Measurements from ENCODE around the gene SPARC. TPM values are rescaled to one million over a fixed set of nuclear protein-coding genes. Genes with fewer than 3 reads are reported as not detected.

The SPARC gene
- polyA plus RNA-seq, 1 of the 3 experiments (the other 2 are of a cell fraction): 1,115 TPM

- TF ChIP-seq CTCF (IDR thresholded peaks at IDR 0.05) (no peak), ELF1 (IDR thresholded peaks at IDR 0.05) (no peak), NFIC (IDR thresholded peaks at IDR 0.05; ENCODE audit: borderline replicate concordance) (no peak), RCOR1 (IDR thresholded peaks at IDR 0.05; ENCODE audit: low read length) (no peak)
These were observed 30.7 kb upstream of the SPARC start (continued) for GRCh38 chr5:151717416-151717815.

DNA sequence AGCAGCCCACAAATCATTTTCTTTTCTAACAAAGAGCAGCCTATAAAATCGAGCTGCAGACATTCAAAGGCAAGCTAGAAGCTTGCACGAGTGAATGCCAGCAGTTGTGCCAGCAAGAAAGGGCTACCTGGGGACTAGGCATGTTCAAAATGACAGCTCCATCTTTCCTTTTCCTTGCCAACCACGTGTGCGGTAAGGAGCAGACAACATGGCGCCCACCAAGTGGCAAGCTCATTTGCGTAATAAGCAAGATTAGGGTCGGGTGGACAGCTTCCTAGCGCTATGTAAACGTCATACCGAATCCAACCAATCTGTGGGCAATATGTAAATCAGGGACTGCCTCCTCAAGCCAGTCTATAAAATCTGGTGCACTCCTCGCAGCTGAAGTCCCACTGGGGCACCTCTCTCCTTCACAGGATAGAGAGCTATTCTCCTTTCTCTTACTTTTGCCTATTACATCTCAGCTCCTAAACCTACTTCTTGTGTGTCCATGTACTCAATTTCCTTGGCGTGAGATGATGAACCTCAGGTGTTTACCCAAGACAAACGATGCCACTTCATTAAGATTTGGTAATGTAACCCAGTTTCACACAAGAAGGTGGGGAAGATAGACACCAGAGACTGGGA is 22.5 kb upstream of the SPARC start:
- POLR2A ChIA-PET: no interaction called here

DNA sequence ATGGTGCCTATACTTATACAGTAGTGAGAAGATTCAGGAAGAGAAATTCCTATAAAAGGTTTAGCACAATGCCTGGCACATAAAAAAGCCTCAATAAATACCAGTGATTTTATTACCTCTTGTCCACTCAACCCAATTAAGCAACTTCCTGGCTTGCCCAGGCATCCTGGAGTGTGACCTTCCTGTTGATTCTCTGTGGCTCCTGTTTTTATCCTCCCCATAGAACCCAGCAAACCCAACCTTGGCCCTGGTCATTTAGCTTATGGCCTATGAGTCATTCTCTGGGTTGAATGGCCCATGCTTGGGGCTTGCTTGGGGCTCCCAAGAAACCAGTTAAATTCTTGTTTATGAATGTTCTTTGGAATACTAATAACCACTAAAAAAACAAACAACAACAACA is 21.4 kb upstream of the SPARC start:
- Histone ChIP-seq H3K9me2 (no peaks in the 10 kb centered on the region), H3K79me2 (ENCODE audit: insufficient read depth) (no peaks in the 10 kb centered on the region), H3K4me3 (ENCODE audit: low read depth in 2 of 2, low read length in 1 of 2) (no peak overlapping the region), H3K4me1 (ENCODE audit: control insufficient read depth in 1 of 2, insufficient read depth in 2 of 2, low read depth in 1 of 2, low read length in 1 of 2) (peaks cover 0 to 3% of the 10 kb centered on the region in 2 experiments; a peak in 2 of 4 replicates), H4K20me1 (ENCODE audit: insufficient read depth) (no peaks in the 10 kb centered on the region), H3K27ac (ENCODE audit: low read depth in 2 of 2, low read length in 1 of 2) (no peak overlapping the region), H3K36me3 (replicated peaks in 1 of 2; ENCODE audit: control insufficient read depth in 1 of 2, insufficient read depth in 2 of 2, low read length in 1 of 2) (no peaks in the 10 kb centered on the region), H3K27me3 (ENCODE audit: insufficient read depth) (no peaks in the 10 kb centered on the region), H3K4me2 (no peak overlapping the region), H3K9me3 (no peaks in the 10 kb centered on the region), H2AFZ (ENCODE audit: low read depth) (no peak overlapping the region), H3K9ac (no peak overlapping the region), H3F3A (replicated peaks; ENCODE audit: insufficient read depth) (peaks cover 13% of the 10 kb centered on the region)
- ChIA-PET CTCF (interaction anchor here (0.8 to 7.4 kb wide), 5 partner anchors 11 to 49 kb away, joined by 3 to 49 read pairs (median 5); no protein-coding TSS in a partner anchor), POLR2A (no interaction called here)
- no peak for TF ChIP-seq FOSL2 (IDR thresholded peaks at IDR 0.05; ENCODE audit: borderline replicate concordance, low read depth)
- no peak for TF ChIP-seq EZH2phosphoT487 (IDR thresholded peaks at IDR 0.05; ENCODE audit: borderline replicate concordance, low read depth)
- TF ChIP-seq JUND (IDR thresholded peaks at IDR 0.05): no peak
- TF ChIP-seq MEF2A (IDR thresholded peaks at IDR 0.05; ENCODE audit: borderline replicate concordance, low read depth): no peak
- TF ChIP-seq, protein P1, sequence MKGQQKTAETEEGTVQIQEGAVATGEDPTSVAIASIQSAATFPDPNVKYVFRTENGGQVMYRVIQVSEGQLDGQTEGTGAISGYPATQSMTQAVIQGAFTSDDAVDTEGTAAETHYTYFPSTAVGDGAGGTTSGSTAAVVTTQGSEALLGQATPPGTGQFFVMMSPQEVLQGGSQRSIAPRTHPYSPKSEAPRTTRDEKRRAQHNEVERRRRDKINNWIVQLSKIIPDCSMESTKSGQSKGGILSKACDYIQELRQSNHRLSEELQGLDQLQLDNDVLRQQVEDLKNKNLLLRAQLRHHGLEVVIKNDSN (IDR thresholded peaks at IDR 0.05; ENCODE audit: borderline replicate concordance, low read depth): no peak
- no peak for TF ChIP-seq RCOR1 (IDR thresholded peaks at IDR 0.05; ENCODE audit: low read length)
- no peak for TF ChIP-seq RFX5 (IDR thresholded peaks at IDR 0.05; ENCODE audit: low read length)
- no peak for TF ChIP-seq NFIC (IDR thresholded peaks at IDR 0.05; ENCODE audit: borderline replicate concordance)
- TF ChIP-seq SMC3 (IDR thresholded peaks at IDR 0.05; ENCODE audit: low read depth, low read length): no peak
- TF ChIP-seq GATA2 (CRISPR knock-in tag; IDR thresholded peaks at IDR 0.05): no peak
- no peak for TF ChIP-seq CTCF (IDR thresholded peaks at IDR 0.05)
- no peak for DNase-seq

More for the DNA sequence above, 22.5 kb upstream of the SPARC start:
- no peaks in the 10 kb centered on the region for H4K20me1 ChIP-seq (ENCODE audit: insufficient read depth)
- H2AFZ ChIP-seq (ENCODE audit: low read depth): no peak overlapping the region
- no peaks in the 10 kb centered on the region for H3K27me3 ChIP-seq (ENCODE audit: insufficient read depth)
- no peak overlapping the region for H3K4me2 ChIP-seq
- no peaks in the 10 kb centered on the region for H3K79me2 ChIP-seq (ENCODE audit: insufficient read depth)
- H3K36me3 ChIP-seq (replicated peaks in 1 of 2; ENCODE audit: control insufficient read depth in 1 of 2, insufficient read depth in 2 of 2, low read length in 1 of 2): no peaks in the 10 kb centered on the region
- WGBS (ENCODE audit: low lambda C conversion rate): 77% methylated on average over 13 of the region's 13 CpGs
- no peak for DNase-seq
- H3K4me1 ChIP-seq (ENCODE audit: control insufficient read depth in 1 of 2, insufficient read depth in 2 of 2, low read depth in 1 of 2, low read length in 1 of 2): no peaks in the 10 kb centered on the region
- H3K9me2 ChIP-seq: no peaks in the 10 kb centered on the region
- CTCF ChIA-PET: interaction anchor here (1.6 to 7.4 kb wide), 3 partner anchors 11 to 50 kb away, joined by 5 to 49 read pairs (median 9); no protein-coding TSS in a partner anchor
- peaks cover 7% of the 10 kb centered on the region for H3F3A ChIP-seq (replicated peaks; ENCODE audit: insufficient read depth)
- H3K4me3 ChIP-seq (ENCODE audit: low read depth in 2 of 2, low read length in 1 of 2): no peak overlapping the region
- no peak for TF ChIP-seq TCF12 (IDR thresholded peaks at IDR 0.05)
- TF ChIP-seq TEAD4 (IDR thresholded peaks at IDR 0.05; ENCODE audit: borderline replicate concordance, insufficient read depth): no peak
- no peak for TF ChIP-seq MEF2A (IDR thresholded peaks at IDR 0.05; ENCODE audit: borderline replicate concordance, low read depth)
- no peak for TF ChIP-seq FOXM1 (IDR thresholded peaks at IDR 0.05; ENCODE audit: low read depth)
- TF ChIP-seq FOXJ3 (CRISPR knock-in tag; IDR thresholded peaks at IDR 0.05): no peak
- no peak overlapping the region for H3K27ac ChIP-seq (ENCODE audit: low read depth in 2 of 2, low read length in 1 of 2)
- H3K9ac ChIP-seq: no peak overlapping the region
- H3K9me3 ChIP-seq: no peaks in the 10 kb centered on the region
